HL-60/S4 (cell line): ENCODE data around the gene NFE2L2.
"Not testable (repeated sequence)": the region's sequence is repeated elsewhere in the genome, so short reads cannot be mapped to it uniquely, and the experiment has no call there.

Experiments
- in situ Hi-C: fragments of 300-500 bp; cut with MboI; formaldehyde crosslinking; loops from 2 replicates; pipeline ENCODE4 v1.14.3; 2022; ENCODE audit warnings: low sequenced_read_pairs

NFE2L2 gene

GRCh38 chr2:177204417-177204816, 60.1 kb downstream of the NFE2L2 start:
- in situ Hi-C loops: no loop called here

GRCh38 chr2:177201919-177202346, 62.6 kb downstream of the NFE2L2 start:
- in situ Hi-C loops: no loop called here

- in situ Hi-C loops: not testable (repeated sequence)
Observed at GRCh38 chr2:177200419-177200818, 64.1 kb downstream of the NFE2L2 start.

DNA sequence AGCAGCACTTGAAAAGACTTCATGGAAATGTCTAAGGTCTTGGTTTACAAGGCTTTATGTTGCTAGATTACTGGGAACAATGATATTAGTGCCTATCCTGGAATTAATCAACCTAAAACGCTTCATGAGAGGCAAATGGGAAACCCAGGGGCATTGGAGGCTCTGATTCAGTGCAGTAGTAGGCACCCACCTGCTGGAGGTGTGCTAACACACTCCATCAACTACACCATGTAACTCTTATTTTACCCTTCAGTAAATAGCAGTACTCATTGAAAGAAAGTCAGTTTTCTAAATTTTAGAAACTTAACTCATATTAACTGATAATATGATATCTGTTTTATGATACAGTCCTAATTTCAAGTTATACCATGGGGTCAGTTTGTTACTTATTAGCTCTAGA, 69.3 kb downstream of the NFE2L2 start:
- in situ Hi-C loops: no loop called here

- in situ Hi-C loops: no loop called here
Observed at GRCh38 chr2:177193240-177193639, 71.3 kb downstream of the NFE2L2 start.

DNA sequence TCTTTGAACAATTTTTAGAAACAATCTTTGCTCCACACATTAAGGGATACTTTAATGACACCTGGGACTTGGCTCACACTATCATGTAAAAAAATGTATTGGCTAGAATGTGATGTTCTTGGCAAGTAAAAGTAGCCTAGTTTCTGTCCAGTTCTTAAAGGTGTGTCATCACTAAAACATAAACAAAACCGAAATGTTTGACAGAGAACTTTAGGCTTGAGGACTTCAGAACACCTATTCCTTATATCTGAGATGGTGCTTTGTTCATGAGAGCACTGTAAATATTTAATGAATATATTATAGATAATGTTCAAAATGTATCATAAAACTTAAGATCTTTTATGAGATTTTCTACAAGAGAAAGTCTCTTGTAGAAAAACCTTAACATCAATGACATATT, 71.7 kb downstream of the NFE2L2 start:
- in situ Hi-C loops: no loop called here

GRCh38 chr2:177190941-177191340, 73.6 kb downstream of the NFE2L2 start:
- in situ Hi-C loops: no loop called here

DNA sequence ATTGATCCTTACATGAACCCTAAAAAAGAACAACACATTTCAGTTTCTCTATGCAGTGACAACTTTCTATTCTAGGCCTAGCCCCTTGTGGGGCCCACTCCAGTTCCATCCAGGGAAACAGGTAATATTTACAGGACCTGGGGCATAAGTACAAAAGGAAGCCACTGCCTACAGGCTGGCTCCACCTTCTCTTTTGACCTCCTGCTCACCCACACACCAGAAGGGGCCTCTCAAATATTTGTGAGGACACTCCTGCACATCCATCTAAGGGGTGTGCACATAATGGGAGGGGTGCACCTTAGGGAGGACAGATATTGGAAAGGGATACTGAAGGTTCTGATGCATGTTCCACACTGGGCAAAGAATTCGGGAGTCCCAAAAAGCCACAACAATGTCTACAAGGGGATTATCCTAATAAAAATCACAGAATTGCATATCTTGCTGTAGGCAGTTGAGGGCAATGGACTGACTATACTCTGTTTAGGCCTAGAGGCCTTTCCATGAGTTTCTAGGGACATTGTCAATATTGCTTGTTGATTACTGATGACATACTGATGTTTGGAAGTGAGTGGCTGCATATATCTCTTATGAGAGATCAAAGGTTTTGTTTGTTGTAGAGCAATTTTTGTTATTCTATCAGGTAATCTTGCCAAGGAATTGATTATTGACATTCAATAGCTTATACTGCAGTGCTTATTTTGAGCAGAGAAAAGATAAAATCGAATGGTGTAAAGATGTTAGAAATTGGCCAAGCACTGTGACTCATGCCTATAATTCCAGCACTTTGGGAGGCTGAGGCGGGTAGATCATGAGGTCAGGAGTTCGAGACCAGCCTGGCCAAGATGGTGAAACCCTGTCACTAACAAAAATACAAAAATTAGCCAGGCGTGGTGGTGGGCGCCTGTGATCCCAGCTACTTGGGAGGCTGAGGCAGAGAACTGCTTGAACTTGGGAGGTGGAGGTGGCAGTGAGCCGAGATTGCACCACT, 75.8 kb downstream of the NFE2L2 start:
- in situ Hi-C loops: no loop called here

GRCh38 chr2:177187631-177188312, 76.8 kb downstream of the NFE2L2 start:
- in situ Hi-C loops: no loop called here

GRCh38 chr2:177186038-177186437, 78.5 kb downstream of the NFE2L2 start:
- in situ Hi-C loops: not testable (repeated sequence)

- in situ Hi-C loops: no loop called here
Observed at GRCh38 chr2:177184606-177185005, 79.9 kb downstream of the NFE2L2 start.

- in situ Hi-C loops: no loop called here
Observed at GRCh38 chr2:177183860-177184259, 80.7 kb downstream of the NFE2L2 start.
